ENCODE results near the gene NTF3. TPM values are rescaled to one million over a fixed set of nuclear protein-coding genes. Genes with fewer than 3 reads are reported as not detected.
A peak's percentile ranks its signal among the peaks of the same experiment; 100 is the strongest.

Gene NTF3
- total RNA-seq, 1 donor from 2014 or later = 1.1 TPM

DNA sequence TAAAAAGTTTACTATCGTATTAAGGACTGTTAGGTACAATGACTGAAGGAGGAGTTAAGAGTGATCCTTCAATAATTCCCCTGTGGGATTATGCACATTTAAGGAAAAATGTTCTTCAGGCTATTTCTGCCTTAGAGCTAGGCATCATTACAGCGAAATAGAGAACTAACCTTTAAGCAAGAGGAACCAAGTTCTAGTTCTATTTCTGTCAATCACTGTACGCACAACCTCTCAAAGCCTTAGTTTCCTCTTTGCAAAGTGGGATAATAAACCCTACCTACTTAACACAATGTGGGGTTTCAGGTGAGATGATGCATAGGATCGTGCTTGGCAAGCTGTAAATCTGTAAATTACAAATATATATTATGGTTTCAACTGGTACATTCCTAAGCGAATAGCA is 15.4 kb downstream of the NTF3 start:
- intact Hi-C loops (cut with DNase I) = loop anchor here (5.0 kb wide), 1 partner anchor 425 kb away; no protein-coding TSS in a partner anchor
- ATAC-seq (ENCODE audit: poor library complexity) (no peak), DNase-seq (no peak)

DNA sequence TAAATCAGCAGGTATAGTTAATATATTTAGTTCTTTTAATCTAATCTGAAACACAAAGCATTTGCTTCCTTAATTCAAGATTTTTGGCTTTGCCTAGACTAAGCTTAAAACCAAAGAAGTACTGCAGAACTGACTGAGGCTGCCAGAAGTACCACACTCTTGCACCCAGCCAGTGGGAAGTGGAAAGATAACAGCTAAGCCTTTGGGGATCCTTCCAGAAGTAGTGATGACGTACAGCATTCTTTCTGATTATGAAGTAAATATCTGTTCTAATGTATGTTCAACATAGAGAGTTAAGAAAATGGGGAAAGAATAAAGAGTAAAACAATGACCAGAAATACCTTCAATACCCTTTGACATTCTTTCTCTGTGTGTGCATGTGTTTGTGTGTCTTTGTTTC is 19.3 kb downstream of the NTF3 start:
- DNase-seq (no peak), ATAC-seq (ENCODE audit: poor library complexity) (no peak)
- intact Hi-C loops (cut with DNase I) = no loop called here

DNA sequence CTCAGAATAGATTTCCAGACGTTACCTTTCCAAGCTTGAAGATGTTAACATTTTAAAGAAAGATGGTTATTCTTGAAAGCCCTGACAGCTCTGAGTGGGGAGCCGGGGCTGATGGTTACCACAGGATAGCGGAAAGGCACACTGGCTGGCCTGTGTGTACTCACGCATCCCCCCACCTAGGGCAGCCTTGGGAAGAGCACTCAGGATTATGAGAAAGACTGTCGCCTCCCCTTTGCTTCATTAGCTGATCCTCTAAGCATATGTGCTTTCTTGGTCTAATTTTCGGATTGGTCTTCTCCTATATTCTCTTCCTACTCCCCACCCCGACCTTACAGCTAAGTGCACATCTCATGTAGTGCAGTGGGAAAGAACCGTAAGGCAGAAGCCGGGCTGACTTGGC is 20.7 kb downstream of the NTF3 start:
- DNase-seq (no peak), ATAC-seq (ENCODE audit: poor library complexity) (no peak)
- intact Hi-C loops (cut with DNase I) = no loop called here

DNA sequence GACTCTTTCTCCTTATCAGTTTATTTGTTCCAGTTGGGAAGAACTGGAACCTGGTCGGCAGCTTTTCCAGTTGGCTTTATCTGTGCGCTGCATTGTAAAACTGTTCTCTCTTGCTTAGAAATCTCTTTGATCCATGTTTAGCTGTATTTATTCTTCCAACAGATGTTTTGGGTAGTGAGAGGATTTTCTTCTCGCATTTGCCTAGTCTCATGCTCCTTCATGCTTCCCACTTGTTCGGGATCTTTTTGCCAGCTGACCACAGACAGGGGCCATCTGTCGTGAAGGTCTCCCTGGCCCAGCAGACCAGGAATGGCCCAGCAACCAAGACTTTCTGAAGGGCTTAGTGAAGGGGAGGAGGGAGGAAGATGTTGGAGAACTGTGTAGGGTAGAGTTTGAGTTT is 21.6 kb downstream of the NTF3 start:
- intact Hi-C loops (cut with DNase I) = no loop called here
- ATAC-seq (ENCODE audit: poor library complexity) (no peak), DNase-seq (no peak)

DNA sequence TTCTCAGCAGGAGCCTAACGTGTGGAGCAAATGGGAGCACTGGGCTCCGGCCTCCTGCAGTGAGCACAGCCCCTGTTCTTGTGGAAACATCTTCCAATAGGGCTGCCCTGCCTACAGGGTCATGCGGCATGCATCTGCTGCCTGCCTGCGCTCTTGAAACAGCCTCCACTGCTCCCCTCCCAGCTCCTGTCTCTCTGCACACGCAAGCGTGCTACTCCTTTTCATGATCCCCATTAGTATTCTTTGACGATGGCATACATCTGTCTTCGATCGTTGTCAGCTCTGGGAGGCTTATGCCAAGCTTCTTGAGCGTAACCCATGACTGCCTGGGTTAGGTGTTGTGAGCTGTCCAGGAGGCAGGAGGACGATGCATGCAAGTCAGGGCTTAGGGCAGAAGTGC is 23.1 kb downstream of the NTF3 start:
- intact Hi-C loops (cut with DNase I) = no loop called here
- DNase-seq (no peak), ATAC-seq (ENCODE audit: poor library complexity) (no peak)

DNA sequence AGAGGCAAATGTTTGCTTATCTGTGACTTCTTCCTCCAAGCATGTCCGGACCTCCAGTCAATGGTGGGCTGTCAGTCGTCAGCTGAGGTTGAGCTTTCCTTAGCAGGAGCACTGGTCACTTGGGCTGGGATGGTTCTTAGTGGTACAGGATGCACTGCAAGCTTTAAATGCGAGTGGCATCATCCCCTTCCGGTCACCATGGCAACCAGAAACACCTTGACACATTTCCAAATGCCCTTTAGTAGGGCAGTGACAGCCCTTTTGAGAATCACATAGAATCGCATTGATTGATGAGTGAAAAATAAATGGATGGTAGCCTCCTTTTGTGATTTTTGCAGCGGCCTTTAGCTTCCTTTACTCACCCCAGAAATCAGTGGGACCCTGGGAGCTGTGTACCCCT is 24.1 kb downstream of the NTF3 start:
- intact Hi-C loops (cut with DNase I) = no loop called here
- no peak for DNase-seq
- ATAC-seq (ENCODE audit: poor library complexity) = no peak

DNA sequence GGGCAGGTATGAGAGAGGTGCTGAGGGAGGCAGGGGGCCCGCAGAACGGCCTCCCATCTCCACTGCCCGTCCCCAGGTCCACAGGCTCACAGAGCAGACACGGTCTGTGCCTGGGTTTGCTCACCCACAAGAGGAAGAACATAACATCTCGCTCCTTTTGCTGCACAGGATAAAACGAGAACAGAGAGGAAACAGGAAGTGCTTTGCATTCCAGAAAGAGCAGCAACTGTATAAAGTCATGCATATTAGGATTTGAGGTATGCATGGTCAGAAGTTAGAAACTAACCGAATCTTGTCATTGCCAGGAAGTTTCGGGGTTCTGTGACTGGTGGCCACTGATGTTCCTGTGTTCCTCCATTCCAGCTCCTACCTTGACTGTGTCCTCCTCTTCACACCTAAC is 25.0 kb downstream of the NTF3 start:
- no peak for ATAC-seq (ENCODE audit: poor library complexity)
- no peak for DNase-seq
- intact Hi-C loops (cut with DNase I) = no loop called here

DNA sequence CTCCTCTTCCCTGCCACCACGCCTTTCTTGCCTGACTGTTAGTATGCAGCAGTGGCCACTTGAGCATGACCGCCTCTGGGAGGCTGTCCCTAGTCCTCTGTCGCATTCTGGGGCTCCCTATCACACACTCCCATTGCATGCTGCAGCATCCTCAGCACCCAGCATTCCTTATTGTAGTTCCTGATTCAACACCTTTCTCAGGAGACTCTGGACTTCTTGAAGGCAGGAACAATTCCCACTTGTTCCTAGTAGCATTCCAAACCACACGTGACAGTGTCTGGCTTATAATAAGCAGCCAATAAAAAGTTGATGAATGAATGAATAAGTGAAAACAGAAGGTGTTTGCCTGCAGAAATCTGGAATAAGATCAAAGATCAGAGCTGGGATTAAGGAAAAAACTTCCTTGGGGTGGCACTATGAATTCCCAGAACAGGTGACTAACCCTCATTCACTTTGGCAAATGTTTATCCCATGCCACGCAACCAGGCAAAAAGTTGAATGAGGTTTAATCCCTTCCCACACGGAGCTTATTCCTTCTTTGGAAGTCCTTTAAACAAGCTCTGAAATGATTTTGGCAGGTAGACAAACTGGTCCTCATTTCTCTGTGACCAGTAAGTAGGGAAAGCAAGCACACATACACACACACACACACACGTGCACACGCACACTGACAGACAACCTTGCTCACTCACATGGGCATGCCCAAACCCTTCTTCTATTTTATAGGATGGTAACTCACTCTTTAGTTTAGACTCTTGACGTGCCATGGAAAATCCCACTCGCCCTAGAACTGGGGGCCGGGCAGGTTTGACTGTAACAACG is 26.5 kb downstream of the NTF3 start:
- ATAC-seq (ENCODE audit: poor library complexity) = no peak
- intact Hi-C loops (cut with DNase I) = no loop called here

DNA sequence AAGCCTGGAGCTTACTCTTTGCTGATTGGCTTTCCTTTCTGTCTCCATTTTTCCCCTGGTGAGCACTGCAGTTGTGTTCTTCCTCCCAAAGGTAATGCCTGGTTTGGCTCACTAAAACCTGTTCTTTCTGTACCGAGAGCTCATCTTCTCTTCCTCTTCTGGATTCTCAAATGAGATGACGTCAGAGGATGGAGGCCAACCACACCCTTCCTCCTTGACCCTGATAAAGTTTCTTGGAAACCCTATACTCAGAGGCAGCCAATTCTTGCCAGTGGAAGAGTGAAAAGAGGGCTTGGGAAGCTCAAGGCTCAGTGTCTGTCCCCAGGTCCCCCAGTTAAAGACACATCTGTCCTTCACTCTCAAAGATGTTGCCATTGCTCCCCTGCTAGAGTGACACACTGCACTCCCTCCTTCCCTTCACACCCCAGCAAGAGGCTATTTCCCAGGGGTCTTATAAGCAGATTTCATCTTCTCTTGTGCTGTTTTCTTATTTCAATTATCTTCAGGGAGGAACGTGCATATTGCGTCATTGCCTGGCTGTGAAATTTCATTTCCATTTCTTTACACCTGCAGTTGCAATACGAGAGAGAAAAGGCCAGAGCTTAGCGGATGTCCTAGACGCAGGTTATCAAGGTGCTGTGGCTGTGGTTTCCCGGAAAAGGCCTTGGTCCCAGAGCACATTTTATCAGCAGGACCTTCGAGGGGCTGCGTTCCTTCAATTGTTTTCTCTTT is 27.3 kb downstream of the NTF3 start:
- no peak for ATAC-seq (ENCODE audit: poor library complexity)

More for the DNA sequence above, 26.5 kb downstream of the NTF3 start:
- no peak for DNase-seq

DNA sequence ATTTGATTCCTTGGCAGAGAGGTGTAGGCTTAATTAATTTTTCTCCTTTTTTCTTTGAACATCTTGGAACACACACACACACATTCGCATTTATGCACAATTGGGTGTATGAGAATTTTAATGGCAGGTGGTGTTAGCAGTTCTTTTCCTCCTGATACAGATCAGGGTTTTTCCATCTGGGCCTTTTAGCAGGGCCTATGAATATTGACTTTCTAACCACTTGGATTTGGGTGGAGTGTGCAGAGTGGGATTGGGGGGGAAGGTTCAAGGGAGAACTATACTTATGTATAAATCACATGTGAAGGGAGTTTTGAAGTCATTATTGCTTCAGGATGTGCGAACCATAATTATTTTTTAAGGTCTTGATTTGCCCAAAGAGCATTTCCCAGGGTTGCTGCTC is 28.9 kb downstream of the NTF3 start:
- DNase-seq = no peak
- intact Hi-C loops (cut with DNase I) = no loop called here
- ATAC-seq (ENCODE audit: poor library complexity) = no peak

More for the DNA sequence above, 27.3 kb downstream of the NTF3 start:
- intact Hi-C loops (cut with DNase I) = no loop called here
- DNase-seq = no peak

DNA sequence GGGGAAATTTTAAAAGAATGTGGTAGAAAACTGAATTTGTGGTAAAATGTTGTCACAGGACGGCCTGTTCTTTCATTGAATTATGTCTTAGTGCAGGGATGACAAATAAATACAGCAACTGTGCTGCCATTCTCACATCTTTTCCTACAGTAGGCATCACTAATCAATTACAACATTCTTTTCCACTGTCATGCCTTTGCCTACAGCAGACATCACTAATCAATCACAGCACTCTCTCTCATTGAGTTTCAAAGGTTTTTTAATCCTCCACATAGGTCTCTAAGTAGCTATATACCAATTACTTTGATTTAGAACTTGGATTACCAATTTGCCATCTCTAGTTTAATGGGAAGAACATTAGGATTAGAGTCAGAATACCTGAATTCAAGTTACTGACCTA is 30.1 kb downstream of the NTF3 start:
- DNase-seq (no peak), ATAC-seq (ENCODE audit: poor library complexity) (no peak)
- intact Hi-C loops (cut with DNase I) = no loop called here

DNA sequence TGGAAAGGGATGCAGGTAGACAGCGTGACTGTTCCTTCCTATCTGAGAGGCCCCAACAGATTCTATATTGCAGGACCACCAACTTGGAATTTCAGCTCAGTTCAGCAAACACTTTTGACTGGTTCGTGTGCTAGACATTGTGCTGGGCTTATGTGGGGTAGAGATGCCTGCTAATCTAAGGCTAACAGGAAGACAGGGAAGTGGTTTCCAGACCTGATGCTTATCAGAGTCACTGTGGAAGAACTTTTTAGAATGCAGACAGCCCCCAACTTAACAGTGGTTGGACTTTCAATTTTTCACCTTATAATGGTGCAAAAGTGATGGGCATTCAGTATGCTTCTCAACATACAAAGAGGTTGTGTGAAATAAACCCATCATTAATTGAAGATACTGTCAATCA is 32.2 kb downstream of the NTF3 start:
- DNase-seq (no peak), ATAC-seq (ENCODE audit: poor library complexity) (no peak)

DNA sequence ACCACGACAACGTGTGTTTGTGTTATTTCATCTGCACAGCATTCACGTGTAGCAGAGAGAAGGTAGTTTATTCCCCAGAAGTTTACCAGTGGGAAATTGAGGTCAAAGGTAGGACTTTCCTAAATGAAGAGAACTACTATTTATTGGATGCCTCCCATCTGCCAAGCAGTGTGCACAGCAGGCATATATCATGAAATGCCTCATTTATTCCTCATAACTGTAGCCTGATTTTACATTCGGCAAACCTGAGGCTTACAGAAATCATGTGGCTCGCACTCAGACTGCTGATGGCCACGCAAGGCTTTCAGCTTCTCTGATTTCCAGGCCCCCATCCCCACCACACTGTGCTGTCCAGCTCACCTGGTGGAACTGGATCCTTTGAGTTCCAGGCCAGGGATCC is 33.5 kb downstream of the NTF3 start:
- DNase-seq (no peak), ATAC-seq (ENCODE audit: poor library complexity) (no peak)
- intact Hi-C loops (cut with DNase I) = no loop called here

More for the DNA sequence above, 32.2 kb downstream of the NTF3 start:
- intact Hi-C loops (cut with DNase I) = no loop called here

DNA sequence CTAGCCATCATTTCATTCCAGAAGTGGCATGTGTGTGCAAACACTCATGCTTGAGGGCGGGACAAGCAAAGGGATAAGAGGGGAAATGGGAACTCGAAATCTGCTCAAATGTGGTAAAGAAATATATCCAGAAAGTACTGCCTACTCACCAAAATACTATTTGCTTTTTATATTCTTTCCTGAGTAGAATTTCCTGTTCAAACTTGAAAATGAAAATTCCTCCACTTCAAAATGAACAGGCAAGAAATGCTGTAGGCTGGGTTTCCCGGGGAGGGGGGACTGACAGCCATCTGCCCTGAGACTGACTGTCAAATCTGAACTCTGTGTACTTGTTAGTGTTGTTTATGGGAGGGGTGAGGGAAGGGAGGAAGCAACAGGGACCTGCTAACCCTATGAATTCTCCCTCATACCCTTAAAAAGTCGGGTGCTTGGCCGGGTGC is 34.6 kb downstream of the NTF3 start:
- intact Hi-C loops (cut with DNase I) = no loop called here
- DNase-seq (no peak), ATAC-seq (ENCODE audit: poor library complexity) (no peak)

DNA sequence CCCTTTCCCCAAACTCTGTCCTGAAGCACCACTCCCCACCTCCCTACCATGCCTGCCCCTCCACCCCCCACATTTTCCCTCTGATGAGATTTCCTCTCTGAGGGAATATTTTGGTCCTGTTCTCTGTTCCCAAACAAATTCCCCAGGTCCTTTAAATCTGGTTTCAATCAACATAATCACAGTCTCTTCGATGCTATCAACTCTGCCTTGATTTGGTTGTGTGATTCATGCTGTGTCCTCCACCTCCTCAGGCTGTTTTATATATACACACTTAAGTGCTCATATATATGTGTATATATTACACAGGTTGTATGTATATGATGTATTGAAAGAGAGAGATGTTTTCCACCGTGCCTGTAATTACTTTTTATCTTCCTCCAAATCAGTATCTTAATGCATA is 36.0 kb downstream of the NTF3 start:
- no peak for DNase-seq
- ATAC-seq (ENCODE audit: poor library complexity) = no peak
- intact Hi-C loops (cut with DNase I) = no loop called here

DNA sequence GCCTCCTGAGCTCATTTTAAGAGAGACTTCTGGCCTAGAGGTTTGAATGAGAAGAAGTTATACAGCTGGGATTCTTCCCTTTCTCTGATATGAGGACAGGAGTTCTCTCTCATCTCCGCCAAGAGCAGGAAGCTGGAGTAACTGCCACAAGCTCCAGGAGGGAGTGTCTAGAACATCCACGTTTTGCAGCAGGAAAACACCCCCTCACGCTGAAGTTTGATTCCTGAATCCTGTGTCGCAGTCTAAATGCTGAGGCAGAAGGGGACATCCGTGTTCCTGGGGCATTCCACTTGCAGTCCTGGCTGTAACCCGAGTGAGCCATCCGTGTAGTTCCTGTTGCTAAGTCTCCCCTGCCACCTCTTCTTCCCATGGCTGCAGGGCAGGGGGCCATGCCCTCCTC is 38.3 kb downstream of the NTF3 start:
- no peak for ATAC-seq (ENCODE audit: poor library complexity)
- DNase-seq = no peak
- intact Hi-C loops (cut with DNase I) = no loop called here

DNA sequence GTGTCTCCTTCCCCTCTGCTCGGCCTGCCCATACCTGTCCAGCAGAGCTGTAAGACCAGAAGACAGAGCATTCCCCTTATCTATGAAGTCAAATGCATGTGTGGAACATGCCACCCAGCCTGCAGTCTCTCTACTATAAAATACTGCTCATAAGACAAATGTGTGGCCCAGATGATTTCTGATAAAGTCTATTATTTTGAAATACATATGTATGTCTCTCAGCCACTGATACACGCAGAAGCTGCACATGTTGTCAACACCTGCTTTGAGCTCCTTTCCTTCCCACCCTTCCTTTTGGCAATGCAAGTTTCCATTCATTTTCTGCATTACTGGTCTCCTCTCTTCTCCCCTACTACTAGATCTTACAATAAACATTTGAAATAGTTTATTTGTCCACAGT is 38.8 kb downstream of the NTF3 start:
- ATAC-seq (ENCODE audit: poor library complexity) (no peak), DNase-seq (no peak)
- intact Hi-C loops (cut with DNase I) = no loop called here

DNA sequence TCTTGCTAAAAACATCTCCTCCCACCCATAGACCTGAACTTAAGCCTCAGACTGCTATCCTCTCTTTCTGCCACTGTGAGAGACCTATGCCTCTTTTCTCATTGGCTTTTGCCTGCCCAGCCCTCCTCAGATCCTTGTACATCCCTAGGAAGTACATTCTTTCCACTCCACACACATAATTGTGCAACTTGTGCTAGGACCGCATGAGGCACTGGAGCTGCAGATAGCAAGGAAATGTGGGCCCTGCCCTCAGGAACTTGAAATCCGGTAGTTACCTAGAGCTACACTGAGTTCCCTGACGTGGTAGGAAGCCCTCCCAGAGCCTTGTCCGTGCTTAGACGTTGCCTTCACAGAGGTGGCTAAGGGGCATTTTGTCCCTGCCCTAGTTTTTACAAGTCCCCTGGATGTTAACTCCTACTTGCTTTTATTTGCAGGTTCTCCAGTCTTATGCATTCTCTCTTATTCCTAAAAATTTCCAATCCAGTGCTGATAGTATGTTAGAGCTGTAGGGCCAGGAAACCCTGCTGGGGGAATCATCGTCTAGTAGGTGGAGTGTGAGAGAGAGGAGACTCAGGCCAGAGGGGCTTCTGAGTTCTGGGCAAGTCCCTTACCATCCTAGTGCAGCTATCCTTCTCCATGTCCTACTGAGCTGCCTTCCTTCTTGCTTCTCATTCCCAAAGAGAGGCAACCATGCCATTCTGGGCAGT is 41.3 kb downstream of the NTF3 start:
- intact Hi-C loops (cut with DNase I) = no loop called here
- ATAC-seq (ENCODE audit: poor library complexity) = peak; percentile 18
- DNase-seq = no peak

DNA sequence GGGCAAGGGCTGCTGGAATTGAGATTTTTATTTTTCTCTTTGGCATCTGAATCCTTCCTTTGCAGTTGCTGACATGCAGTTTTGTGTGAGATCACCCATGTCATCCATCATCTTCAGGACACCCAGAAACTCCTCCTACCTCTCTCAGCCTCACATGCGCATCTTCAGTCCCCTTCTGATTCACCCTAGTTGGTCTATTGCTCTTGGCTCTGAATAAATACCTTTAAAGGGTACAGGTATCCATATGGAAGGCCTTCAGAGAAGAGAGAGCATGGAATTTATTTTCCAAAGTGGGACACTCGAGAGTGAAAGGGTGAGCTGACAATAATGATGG is 41.8 kb downstream of the NTF3 start:
- intact Hi-C loops (cut with DNase I) = no loop called here
- ATAC-seq (ENCODE audit: poor library complexity) = no peak

DNA sequence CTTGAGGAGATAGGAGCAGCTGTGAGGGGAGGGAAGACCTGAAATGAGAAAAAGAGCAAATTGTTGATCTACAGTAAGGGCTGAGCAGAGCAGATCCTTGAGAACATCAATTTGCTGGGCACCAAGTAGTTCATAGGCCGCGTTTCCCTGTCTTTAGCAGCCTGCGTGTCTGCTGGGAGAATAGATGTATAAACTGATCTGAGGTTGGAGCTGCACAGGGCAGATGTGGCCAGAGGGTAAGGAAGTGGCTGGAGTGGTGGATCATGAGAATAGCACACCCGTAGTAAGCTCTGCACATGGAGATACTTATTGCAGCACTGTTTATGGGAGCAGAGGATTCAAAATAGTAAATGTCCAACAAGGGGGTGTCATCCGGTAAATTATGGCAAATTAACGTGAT is 44.4 kb downstream of the NTF3 start:
- ATAC-seq (ENCODE audit: poor library complexity) = no peak
- intact Hi-C loops (cut with DNase I) = no loop called here

More for the DNA sequence above, 41.8 kb downstream of the NTF3 start:
- DNase-seq = no peak

More for the DNA sequence above, 44.4 kb downstream of the NTF3 start:
- DNase-seq = no peak

Measured in Right ventricle myocardium superior (tissue), 1 donor.